ENCODE data around the gene HSD11B2. TPM values are rescaled to one million over a fixed set of nuclear protein-coding genes. Genes with fewer than 3 reads are reported as not detected.

The HSD11B2 gene
- total and polyA plus RNA-seq, 2 of the 8 experiments (the other 6 are each of a cell fraction or from before 2014, with no cell fraction given): 28.7 to 32.9 TPM

DNA sequence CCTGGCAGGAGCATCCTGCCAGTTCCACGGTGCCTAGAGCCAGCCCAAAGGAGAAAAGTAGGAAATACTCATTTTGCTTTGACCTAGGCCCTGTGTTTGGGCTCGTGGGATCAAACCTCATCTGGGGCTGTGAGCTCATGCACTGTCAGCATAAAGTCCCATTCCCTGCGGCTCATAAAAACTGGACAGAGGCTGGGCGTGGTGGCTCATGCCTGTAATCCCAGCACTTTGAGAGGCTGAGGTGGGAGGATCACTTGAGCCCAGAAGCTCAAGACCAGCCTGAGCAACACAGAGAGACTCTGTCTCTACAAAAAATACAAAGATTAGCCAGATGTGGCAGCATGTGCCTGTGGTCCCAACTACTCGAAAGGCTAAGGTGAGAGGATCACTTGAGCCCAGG, 32.1 kb downstream of the HSD11B2 start:
- H2AFZ ChIP-seq (ENCODE audit: low read length): no peak overlapping the region
- WGBS, 2 experiments (ENCODE audit: extremely low coverage in 1 of 2, insufficient coverage in 1 of 2, insufficient read length in 1 of 2, insufficient replicate concordance in 2 of 2, low coverage in 1 of 2, low lambda C conversion rate in 2 of 2, missing lambda C conversion rate in 1 of 2): 97% methylated on average over 5 of the region's 5 CpGs; no CpG with 5 or more reads in 1 of the 2 experiments
- H3K14ac ChIP-seq (ENCODE audit: insufficient read length): no peak overlapping the region
- no peak overlapping the region for H2BK20ac ChIP-seq (ENCODE audit: low read length)
- ChIA-PET CTCF (ENCODE audit: partially characterized antibody) (interaction anchor here (0.6 to 28.6 kb wide), 8 partner anchors 19 to 182 kb away, joined by 3 to 683 read pairs (median 6); partner anchors contain the start of genes CARMIL2, HSD11B2 and ZDHHC1), POLR2A (ENCODE audit: partially characterized antibody) (interaction anchor here (0.6 kb wide), 1 partner anchor 47 kb away, joined by 3 read pairs; no protein-coding TSS in a partner anchor)
- no peaks in the 10 kb centered on the region for H3K36me3 ChIP-seq (ENCODE audit: control insufficient read depth in 2 of 4, insufficient read depth in 4 of 4, low read length in 3 of 4)
- no peak overlapping the region for H4K8ac ChIP-seq (ENCODE audit: extremely low read depth, insufficient read depth, low read length)
- H2BK120ac ChIP-seq (replicated peaks; ENCODE audit: low read depth, low read length): no peak overlapping the region
- peaks cover 0 to 11% of the 10 kb centered on the region in 2 experiments; a peak in 1 of 4 replicates for H3K79me2 ChIP-seq (ENCODE audit: control insufficient read depth in 1 of 2, insufficient read depth in 2 of 2, low read length in 2 of 2)
- no peak overlapping the region for H3K4me2 ChIP-seq (ENCODE audit: insufficient read depth in 1 of 2, low read depth in 2 of 2, low read length in 2 of 2)
- no peak overlapping the region for H2BK12ac ChIP-seq (ENCODE audit: low read depth, low read length)
- no peak overlapping the region for H3K23ac ChIP-seq (ENCODE audit: insufficient read length)
- no peak overlapping the region for H3K4me3 ChIP-seq (ENCODE audit: extremely low read depth in 1 of 4, insufficient read depth in 2 of 4, low read depth in 3 of 4, low read length in 4 of 4)
- H2BK15ac ChIP-seq (ENCODE audit: low read length): no peak overlapping the region
- no peak for DNase-seq (ENCODE audit: low read depth in 1 of 2, low spot score in 2 of 2)
- H3K27me3 ChIP-seq (replicated peaks in 1 of 4; ENCODE audit: control insufficient read depth in 3 of 4, extremely low read depth in 1 of 4, insufficient read depth in 3 of 4, low read length in 3 of 4): no peaks in the 10 kb centered on the region
- FAIRE-seq: no peak
- H3K23me2 ChIP-seq (ENCODE audit: low read depth, low read length): no peaks in the 10 kb centered on the region
- no peak overlapping the region for H4K91ac ChIP-seq (replicated peaks; ENCODE audit: insufficient read length, low read length)
- H4K5ac ChIP-seq (ENCODE audit: insufficient read length, low read depth, low read length): no peak overlapping the region
- H3K9ac ChIP-seq (replicated peaks in 1 of 4; ENCODE audit: extremely low read depth in 1 of 4, low read depth in 3 of 4, low read length in 3 of 4): no peak overlapping the region
- H2AK5ac ChIP-seq (ENCODE audit: low read depth, low read length): no peak overlapping the region
- H3K27ac ChIP-seq (ENCODE audit: low read depth, low read length): no peak overlapping the region
- no peak overlapping the region for H3K56ac ChIP-seq (replicated peaks; ENCODE audit: insufficient read length, low read depth, low read length)
- TF ChIP-seq, protein P1, sequence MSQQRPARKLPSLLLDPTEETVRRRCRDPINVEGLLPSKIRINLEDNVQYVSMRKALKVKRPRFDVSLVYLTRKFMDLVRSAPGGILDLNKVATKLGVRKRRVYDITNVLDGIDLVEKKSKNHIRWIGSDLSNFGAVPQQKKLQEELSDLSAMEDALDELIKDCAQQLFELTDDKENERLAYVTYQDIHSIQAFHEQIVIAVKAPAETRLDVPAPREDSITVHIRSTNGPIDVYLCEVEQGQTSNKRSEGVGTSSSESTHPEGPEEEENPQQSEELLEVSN (IDR thresholded peaks at IDR 0.05): no peak
- TF ChIP-seq CEBPB (IDR thresholded peaks at IDR 0.05; ENCODE audit: low read depth, low read length): no peak
- no peak for TF ChIP-seq RXRA (IDR thresholded peaks at IDR 0.05; ENCODE audit: insufficient read depth, low read depth, low read length)
- peaks cover 4% of the 10 kb centered on the region for H3K79me1 ChIP-seq (ENCODE audit: low read depth, low read length)
- H4K20me1 ChIP-seq (replicated peaks in 1 of 2; ENCODE audit: control insufficient read depth in 1 of 2, insufficient read depth in 2 of 2, low read length in 2 of 2): peaks cover 14 to 24% of the 10 kb centered on the region in 2 experiments
- H3K9me3 ChIP-seq (ENCODE audit: insufficient read depth in 2 of 2, low read depth in 1 of 2, low read length in 1 of 2): no peaks in the 10 kb centered on the region
- H2BK5ac ChIP-seq (ENCODE audit: low read depth, low read length): no peak overlapping the region
- H3K4ac ChIP-seq (replicated peaks; ENCODE audit: insufficient read length, low read depth, low read length): no peak overlapping the region
- no peak overlapping the region for H3K18ac ChIP-seq (ENCODE audit: extremely low read depth, low read length)
- H3K4me1 ChIP-seq (replicated peaks in 1 of 4; ENCODE audit: control insufficient read depth in 3 of 4, insufficient read depth in 4 of 4, low read length in 3 of 4): peaks cover 0 to 5% (median 2%) of the 10 kb centered on the region in 4 experiments; a peak in 4 of 7 replicates
